SK-N-SH treated with all-trans-retinoic acid at 6 μM for 48 hours (cell line): ENCODE data around the gene FITM1.

ENCODE experiments used
- ATAC-seq: fragments of 200-7000 bp; cut with Tn5 transposase; 3 replicates; pipeline ENCODE4 v1.9.1; 2020; ENCODE audit warnings: mild to moderate bottlenecking, moderate library complexity
- ARNTL ChIP-seq: fragments of 450-650 bp; formaldehyde crosslinking; IDR thresholded peaks from 2 replicates; pipeline ENCODE4 v1.5.0; 2020; ENCODE audit warnings: low read depth, mild to moderate bottlenecking, moderate library complexity, borderline replicate concordance
- BACH2 ChIP-seq: fragments of 250-450 bp; sonication (Bioruptor Pico); IDR thresholded peaks from 2 replicates; pipeline ENCODE4 v1.9.0; 2021; ENCODE audit warnings: mild to moderate bottlenecking, borderline replicate concordance
- CSDC2 ChIP-seq: fragments of 250-450 bp; sonication (Bioruptor Pico); IDR thresholded peaks from 2 replicates; pipeline ENCODE4 v1.5.0; 2020; ENCODE audit warnings: mild to moderate bottlenecking, moderate library complexity
- GLIS3 ChIP-seq: fragments of 250-450 bp; sonication (Bioruptor Pico); IDR thresholded peaks from 2 replicates; pipeline ENCODE4 v1.5.0; 2020; ENCODE audit warnings: mild to moderate bottlenecking, moderate library complexity
- ISL1 ChIP-seq: fragments of 250-450 bp; sonication (Bioruptor Pico); IDR thresholded peaks from 2 replicates; pipeline ENCODE4 v2.1.2; 2022; ENCODE audit warnings: mild to moderate bottlenecking, moderate library complexity
- OSR1 ChIP-seq: fragments of 250-450 bp; sonication (Bioruptor Pico); IDR thresholded peaks from 2 replicates; pipeline ENCODE4 v1.8.0; 2022; ENCODE audit warnings: moderate library complexity, mild to moderate bottlenecking, inconsistent platforms
- PPARA ChIP-seq: fragments of 250-450 bp; sonication (Bioruptor Pico); IDR thresholded peaks from 2 replicates; pipeline ENCODE4 v1.5.0; 2020; ENCODE audit warnings: mild to moderate bottlenecking, borderline replicate concordance
- RARB ChIP-seq: fragments of 250-450 bp; sonication (Bioruptor Pico); IDR thresholded peaks from 2 replicates; pipeline ENCODE4 v1.8.0; 2021; ENCODE audit warnings: mild to moderate bottlenecking, moderate library complexity
- TCF4 ChIP-seq: fragments of 250-450 bp; sonication (Bioruptor Pico); IDR thresholded peaks from 2 replicates; pipeline ENCODE4 v1.8.0; 2021; ENCODE audit warnings: mild to moderate bottlenecking, moderate library complexity, borderline replicate concordance
- TOX ChIP-seq: fragments of 250-450 bp; sonication (Bioruptor Pico); IDR thresholded peaks from 2 replicates; pipeline ENCODE4 v1.8.0; 2021; ENCODE audit warnings: mild to moderate bottlenecking, moderate library complexity, borderline replicate concordance
- ZC3H10 ChIP-seq: fragments of 250-450 bp; sonication (Bioruptor Pico); IDR thresholded peaks from 2 replicates; pipeline ENCODE4 v1.5.1; 2021; ENCODE audit warnings: mild to moderate bottlenecking, moderate library complexity
- ZFP3 ChIP-seq: fragments of 250-450 bp; sonication (Bioruptor Pico); IDR thresholded peaks from 2 replicates; pipeline ENCODE4 v1.5.0; 2020; ENCODE audit warnings: mild to moderate bottlenecking, moderate library complexity
- ZFP30 ChIP-seq: fragments of 450-650 bp; formaldehyde crosslinking; IDR thresholded peaks from 2 replicates; pipeline ENCODE4 v1.5.0; 2022; ENCODE audit warnings: mild to moderate bottlenecking, moderate library complexity
- ZNF70 ChIP-seq: fragments of 450-650 bp; formaldehyde crosslinking; IDR thresholded peaks from 2 replicates; pipeline ENCODE4 v1.5.0; 2020; ENCODE audit warnings: mild to moderate bottlenecking, moderate library complexity
- ZNF8 ChIP-seq: fragments of 450-650 bp; formaldehyde crosslinking; IDR thresholded peaks from 2 replicates; pipeline ENCODE4 v1.5.0; 2020; ENCODE audit warnings: mild to moderate bottlenecking, moderate library complexity
- TF ChIP-seq, protein P1 (sequence below): fragments of 250-450 bp; sonication (Bioruptor Pico); IDR thresholded peaks from 2 replicates; pipeline ENCODE4 v1.5.1; 2020; ENCODE audit warnings: low read depth, mild to moderate bottlenecking, moderate library complexity
- TF ChIP-seq, protein P2 (sequence below): fragments of 250-450 bp; sonication (Bioruptor Pico); IDR thresholded peaks from 2 replicates; pipeline ENCODE4 v1.8.0; 2021; ENCODE audit warnings: low read depth, mild to moderate bottlenecking, moderate library complexity, borderline replicate concordance
- TF ChIP-seq, protein P3 (sequence below): fragments of 250-450 bp; sonication (Bioruptor Pico); IDR thresholded peaks from 2 replicates; pipeline ENCODE4 v1.8.0; 2020; ENCODE audit warnings: mild to moderate bottlenecking, moderate library complexity, borderline replicate concordance
- TF ChIP-seq, protein P4 (sequence below): fragments of 250-450 bp; sonication (Bioruptor Pico); IDR thresholded peaks from 2 replicates; pipeline ENCODE4 v1.5.1; 2021; ENCODE audit warnings: mild to moderate bottlenecking, moderate library complexity

FITM1 gene

DNA sequence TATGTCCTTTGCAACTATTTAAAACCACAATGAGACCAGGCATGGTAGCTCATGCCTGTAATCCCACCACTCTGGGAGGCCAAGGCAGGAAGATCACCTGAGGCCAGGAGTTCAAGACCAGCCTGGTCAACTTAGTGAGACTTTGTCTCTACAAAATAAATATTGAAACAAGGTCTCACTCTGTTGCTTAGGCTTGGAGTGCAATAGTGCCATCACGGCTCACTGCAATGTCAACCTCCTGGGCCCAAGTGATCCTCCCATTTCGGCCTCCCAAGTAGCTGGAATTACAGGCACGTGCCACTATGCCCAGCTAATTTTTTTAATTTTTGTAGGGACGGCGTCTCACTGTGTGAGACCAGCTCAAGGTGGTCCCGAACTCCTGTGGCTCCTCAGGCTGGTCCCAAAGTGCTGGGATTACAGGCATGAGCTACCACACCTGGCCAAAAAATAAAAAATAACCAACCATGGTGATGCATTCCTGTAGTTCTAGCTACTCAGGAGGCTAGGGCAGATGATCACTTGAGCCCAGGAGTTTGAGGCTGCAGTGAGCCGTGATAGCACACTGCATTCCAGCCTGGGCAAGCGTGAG, 955 bp upstream of the FITM1 start (continued):
- no peak for TF ChIP-seq RARB (CRISPR knock-in tag)
- TF ChIP-seq, protein P1, sequence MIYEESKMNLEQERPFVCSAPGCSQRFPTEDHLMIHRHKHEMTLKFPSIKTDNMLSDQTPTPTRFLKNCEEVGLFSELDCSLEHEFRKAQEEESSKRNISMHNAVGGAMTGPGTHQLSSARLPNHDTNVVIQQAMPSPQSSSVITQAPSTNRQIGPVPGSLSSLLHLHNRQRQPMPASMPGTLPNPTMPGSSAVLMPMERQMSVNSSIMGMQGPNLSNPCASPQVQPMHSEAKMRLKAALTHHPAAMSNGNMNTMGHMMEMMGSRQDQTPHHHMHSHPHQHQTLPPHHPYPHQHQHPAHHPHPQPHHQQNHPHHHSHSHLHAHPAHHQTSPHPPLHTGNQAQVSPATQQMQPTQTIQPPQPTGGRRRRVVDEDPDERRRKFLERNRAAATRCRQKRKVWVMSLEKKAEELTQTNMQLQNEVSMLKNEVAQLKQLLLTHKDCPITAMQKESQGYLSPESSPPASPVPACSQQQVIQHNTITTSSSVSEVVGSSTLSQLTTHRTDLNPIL (CRISPR knock-in tag) = no peak

DNA sequence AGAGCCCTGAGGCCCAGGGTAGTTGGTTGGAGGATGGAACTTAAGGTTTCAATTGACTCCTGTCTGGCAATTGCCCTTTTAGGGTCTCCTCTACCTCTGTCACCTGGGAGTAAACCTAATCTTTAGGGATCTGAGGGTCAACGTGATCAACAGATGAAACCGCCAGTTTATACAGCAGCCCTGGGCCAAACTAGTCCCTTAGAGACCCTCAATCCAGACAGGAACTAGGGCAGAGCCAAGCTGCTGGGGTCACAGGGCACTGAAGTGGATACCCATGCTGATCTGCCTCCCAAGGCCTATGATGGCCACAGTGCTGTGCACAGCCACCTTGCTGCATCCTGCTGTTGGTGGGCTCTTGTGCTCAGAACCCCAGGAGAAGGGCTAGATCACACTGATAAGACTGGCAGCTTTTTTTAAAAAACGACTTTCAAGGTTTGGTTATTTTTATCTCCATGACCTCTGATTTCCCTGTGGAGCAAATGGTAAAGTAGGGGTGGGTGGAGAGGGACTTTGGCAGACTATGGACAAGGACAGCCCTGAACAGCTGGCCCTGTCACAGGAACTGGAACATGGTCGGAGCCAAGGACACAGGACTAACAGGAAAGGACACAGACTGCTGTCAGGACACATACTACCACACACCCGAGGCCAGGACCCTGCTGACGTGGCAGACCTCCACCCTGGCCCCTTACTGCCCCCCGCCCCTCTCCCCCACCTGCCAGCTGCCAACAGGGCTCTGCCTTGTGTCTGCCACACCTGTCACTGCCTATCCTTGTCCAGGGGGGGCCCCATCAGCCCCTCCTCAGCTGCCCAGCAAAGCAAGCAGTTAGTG, 474 bp downstream of the FITM1 start:
- no peak for ATAC-seq
- TF ChIP-seq TCF4 (CRISPR knock-in tag) (no peak), ZFP30 (no peak), BACH2 (CRISPR knock-in tag) (no peak), ISL1 (no peak), ARNTL (CRISPR knock-in tag) (no peak)
- TF ChIP-seq, protein P1 (CRISPR knock-in tag) = no peak

DNA sequence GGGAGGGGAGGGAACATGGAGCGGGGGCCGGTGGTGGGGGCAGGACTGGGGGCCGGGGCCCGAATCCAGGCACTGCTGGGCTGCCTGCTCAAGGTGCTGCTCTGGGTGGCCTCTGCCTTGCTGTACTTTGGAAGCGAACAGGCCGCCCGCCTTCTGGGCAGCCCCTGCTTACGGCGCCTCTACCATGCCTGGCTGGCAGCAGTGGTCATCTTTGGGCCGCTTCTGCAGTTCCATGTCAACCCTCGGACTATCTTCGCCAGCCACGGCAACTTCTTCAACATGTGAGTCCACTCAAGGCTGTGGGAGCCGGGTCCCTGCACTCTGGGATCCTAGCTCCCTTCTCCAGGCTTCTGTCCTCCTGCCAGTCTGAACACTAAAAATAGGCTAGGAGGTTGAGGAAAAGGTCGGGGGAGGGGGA, 1.1 kb downstream of the FITM1 start:
- TF ChIP-seq PPARA (CRISPR knock-in tag) (no peak), ZFP30 (no peak), ZNF70 (CRISPR knock-in tag) (no peak), BACH2 (CRISPR knock-in tag) (no peak), TCF4 (CRISPR knock-in tag) (no peak), RARB (CRISPR knock-in tag) (no peak)
- TF ChIP-seq, protein P2, sequence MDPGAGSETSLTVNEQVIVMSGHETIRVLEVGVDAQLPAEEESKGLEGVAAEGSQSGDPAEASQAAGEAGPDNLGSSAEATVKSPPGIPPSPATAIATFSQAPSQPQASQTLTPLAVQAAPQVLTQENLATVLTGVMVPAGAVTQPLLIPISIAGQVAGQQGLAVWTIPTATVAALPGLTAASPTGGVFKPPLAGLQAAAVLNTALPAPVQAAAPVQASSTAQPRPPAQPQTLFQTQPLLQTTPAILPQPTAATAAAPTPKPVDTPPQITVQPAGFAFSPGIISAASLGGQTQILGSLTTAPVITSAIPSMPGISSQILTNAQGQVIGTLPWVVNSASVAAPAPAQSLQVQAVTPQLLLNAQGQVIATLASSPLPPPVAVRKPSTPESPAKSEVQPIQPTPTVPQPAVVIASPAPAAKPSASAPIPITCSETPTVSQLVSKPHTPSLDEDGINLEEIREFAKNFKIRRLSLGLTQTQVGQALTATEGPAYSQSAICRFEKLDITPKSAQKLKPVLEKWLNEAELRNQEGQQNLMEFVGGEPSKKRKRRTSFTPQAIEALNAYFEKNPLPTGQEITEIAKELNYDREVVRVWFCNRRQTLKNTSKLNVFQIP (CRISPR knock-in tag) = no peak
- TF ChIP-seq, protein P3, sequence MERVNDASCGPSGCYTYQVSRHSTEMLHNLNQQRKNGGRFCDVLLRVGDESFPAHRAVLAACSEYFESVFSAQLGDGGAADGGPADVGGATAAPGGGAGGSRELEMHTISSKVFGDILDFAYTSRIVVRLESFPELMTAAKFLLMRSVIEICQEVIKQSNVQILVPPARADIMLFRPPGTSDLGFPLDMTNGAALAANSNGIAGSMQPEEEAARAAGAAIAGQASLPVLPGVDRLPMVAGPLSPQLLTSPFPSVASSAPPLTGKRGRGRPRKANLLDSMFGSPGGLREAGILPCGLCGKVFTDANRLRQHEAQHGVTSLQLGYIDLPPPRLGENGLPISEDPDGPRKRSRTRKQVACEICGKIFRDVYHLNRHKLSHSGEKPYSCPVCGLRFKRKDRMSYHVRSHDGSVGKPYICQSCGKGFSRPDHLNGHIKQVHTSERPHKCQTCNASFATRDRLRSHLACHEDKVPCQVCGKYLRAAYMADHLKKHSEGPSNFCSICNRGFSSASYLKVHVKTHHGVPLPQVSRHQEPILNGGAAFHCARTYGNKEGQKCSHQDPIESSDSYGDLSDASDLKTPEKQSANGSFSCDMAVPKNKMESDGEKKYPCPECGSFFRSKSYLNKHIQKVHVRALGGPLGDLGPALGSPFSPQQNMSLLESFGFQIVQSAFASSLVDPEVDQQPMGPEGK (CRISPR knock-in tag) = no peak
- TF ChIP-seq, all 23 proteins: peak for 0
- no peak for ATAC-seq

DNA sequence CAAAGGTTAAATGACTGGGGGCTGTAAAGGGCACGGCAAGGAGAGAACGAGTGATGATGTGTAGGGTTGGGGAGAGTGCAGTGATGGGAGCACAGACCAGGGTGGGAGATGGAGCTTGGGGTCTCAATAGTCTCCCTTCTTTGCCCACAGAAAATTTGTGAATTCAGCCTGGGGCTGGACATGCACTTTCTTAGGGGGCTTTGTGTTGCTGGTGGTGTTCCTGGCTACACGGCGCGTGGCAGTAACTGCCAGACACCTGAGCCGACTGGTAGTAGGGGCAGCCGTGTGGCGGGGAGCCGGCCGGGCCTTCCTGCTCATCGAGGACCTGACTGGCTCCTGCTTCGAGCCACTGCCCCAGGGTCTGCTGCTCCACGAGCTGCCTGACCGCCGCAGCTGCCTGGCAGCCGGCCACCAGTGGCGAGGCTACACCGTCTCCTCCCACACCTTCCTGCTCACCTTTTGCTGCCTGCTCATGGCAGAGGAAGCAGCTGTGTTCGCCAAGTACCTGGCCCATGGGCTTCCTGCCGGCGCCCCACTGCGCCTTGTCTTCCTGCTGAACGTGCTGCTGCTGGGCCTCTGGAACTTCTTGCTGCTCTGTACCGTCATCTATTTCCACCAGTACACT, 1.7 kb downstream of the FITM1 start:
- no peak for ATAC-seq
- TF ChIP-seq PPARA (CRISPR knock-in tag) = no peak
- no peak for TF ChIP-seq ZFP30
- TF ChIP-seq TCF4 (CRISPR knock-in tag) = no peak
- no peak for TF ChIP-seq ZNF8 (CRISPR knock-in tag)
- no peak for TF ChIP-seq OSR1 (CRISPR knock-in tag)
- no peak for TF ChIP-seq ISL1
- TF ChIP-seq, protein P4, sequence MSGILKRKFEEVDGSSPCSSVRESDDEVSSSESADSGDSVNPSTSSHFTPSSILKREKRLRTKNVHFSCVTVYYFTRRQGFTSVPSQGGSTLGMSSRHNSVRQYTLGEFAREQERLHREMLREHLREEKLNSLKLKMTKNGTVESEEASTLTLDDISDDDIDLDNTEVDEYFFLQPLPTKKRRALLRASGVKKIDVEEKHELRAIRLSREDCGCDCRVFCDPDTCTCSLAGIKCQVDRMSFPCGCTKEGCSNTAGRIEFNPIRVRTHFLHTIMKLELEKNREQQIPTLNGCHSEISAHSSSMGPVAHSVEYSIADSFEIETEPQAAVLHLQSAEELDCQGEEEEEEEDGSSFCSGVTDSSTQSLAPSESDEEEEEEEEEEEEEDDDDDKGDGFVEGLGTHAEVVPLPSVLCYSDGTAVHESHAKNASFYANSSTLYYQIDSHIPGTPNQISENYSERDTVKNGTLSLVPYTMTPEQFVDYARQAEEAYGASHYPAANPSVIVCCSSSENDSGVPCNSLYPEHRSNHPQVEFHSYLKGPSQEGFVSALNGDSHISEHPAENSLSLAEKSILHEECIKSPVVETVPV = no peak
- TF ChIP-seq, protein P1 (CRISPR knock-in tag) = no peak
- no peak for TF ChIP-seq ZC3H10
- no peak for TF ChIP-seq ZNF70 (CRISPR knock-in tag)
- TF ChIP-seq, protein P3 (CRISPR knock-in tag) = no peak
- TF ChIP-seq ZFP3 = no peak
- TF ChIP-seq TOX (CRISPR knock-in tag) = no peak
- no peak for TF ChIP-seq ARNTL (CRISPR knock-in tag)
- no peak for TF ChIP-seq RARB (CRISPR knock-in tag)
- TF ChIP-seq CSDC2 (CRISPR knock-in tag) = no peak
- no peak for TF ChIP-seq GLIS3 (CRISPR knock-in tag)
